UCSD-AML1 (cell line): Measurements from ENCODE around the gene GNRHR.
"Not testable (repeated sequence)": the region's sequence is repeated elsewhere in the genome, so short reads cannot be mapped to it uniquely, and the experiment has no call there.

Source experiments
- DNase-seq: peaks from one replicate; lab custom pipeline; 2025; ENCODE audit not compliant: unreplicated experiment; lab: John Stamatoyannopoulos, UW

The GNRHR gene, protein sequence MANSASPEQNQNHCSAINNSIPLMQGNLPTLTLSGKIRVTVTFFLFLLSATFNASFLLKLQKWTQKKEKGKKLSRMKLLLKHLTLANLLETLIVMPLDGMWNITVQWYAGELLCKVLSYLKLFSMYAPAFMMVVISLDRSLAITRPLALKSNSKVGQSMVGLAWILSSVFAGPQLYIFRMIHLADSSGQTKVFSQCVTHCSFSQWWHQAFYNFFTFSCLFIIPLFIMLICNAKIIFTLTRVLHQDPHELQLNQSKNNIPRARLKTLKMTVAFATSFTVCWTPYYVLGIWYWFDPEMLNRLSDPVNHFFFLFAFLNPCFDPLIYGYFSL

DNA sequence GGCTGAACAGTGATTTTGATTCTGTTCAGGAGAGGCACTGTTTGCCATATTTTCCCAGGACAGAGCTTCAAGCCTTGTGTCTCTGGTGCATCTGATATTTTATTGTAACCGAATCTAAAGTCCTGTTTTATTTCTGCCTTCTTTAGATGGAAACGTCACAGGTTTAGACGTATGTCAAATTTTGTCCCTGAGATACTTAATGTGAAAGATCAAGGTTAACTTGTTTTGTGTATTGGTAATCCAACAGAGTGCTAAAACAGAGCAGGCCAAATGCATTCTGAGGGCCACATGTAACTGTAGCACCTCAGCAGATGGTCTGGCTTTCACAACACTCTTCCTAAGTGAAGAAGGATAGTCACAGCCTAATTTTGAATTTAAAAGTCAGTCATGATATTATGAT, at the start of gene GNRHR:
Gene GNRHR (minus strand): TSS at position 101 of the 400 bp plus-strand sequence. CDS start 53 bp downstream, at position 48.
- DNase-seq, result no peak

DNA sequence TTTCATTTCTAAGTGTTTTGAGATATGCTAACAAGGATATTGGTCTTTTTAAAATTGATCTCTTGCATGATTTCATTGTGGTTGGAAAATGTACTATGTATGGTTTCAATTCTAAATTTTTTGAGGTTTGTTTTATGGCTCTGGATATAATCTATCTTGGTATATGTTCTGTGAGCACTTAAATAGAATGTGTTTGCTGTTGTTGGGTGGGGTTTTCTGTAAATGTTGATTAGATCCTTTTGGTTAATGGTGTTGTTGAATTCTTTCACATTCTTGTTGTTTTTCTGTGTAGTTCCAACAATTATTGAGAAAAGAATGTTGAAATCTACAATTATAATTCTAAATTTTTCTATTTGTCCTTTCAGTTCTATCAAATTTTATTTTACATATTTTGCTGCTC, 42.6 kb upstream of the GNRHR start:
- DNase-seq, result no peak

DNA sequence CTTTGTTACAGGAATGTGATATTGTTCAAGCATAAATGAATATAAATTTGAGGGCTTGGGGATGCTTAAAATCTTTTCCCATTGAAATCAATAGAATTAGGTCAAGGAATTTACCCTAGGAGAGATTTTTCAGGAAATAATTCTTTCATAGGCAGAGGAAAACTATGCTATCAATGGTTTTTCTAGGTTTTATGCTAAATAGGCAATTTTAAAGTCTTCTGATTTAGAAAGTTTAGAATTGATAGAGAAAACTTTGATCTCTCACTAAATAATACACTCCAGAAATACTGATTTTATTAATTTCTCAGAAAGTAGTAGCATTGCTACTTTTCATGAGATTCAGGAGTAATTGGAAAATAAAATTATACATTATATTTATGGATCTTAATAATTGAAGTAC, 36.5 kb upstream of the GNRHR start:
- DNase-seq, result no peak

DNA sequence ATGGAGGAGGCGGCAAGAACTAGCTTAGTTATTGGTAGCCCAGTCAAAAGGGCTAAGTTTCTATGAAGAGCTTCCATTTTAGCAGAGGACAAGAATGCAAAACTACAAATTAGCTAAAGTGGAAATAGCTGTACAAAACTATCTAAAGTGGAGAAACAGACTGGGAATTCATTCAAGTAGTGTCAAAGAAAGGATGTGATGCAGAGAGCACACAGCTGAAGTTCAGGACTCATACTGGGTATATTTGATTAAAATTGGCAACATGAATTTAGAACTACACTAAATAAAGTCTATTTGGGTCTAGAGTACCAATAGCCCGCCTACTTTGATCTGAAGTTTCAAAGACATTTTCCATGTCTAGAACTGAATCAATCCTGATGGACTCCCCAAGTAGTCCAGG, 33.1 kb upstream of the GNRHR start:
- DNase-seq, result no peak

DNA sequence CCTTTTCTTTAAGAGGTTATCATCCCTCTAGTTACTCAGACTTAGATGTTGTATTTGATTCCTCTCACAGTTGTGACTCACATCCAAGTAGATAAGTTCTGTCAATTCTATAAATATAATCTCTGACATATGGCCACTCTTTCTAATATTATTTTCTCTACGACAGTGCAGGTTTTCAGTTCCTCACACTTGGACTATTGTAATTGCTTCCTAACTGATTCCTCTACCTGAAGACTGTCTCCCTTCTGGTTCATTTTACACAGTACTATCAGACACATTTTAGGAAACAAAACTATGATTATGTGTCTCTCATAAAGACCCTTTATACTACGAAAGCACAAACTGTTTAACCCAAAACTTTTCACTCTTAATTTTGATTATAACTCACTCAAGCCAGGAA, 31.3 kb upstream of the GNRHR start:
- no peak for DNase-seq

DNA sequence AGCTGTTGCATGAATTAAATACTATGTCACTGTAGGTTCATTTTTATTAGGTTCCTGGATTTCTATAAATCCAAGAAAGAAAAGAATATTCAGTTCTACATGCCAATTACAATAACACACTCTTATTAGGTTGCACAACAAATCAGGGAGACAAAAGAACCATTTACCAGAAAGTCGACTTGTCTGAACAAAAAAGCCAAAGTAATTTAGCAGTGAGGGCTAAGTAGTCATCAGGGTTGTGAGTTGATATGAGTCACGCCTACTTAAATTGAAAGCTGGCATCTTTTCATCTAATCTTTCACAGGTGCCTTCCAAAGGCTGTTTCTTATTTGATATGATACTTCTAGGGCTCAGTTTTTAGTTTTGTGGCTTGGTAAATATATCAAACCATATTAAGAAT, 25.4 kb upstream of the GNRHR start:
- DNase-seq, result no peak

DNA sequence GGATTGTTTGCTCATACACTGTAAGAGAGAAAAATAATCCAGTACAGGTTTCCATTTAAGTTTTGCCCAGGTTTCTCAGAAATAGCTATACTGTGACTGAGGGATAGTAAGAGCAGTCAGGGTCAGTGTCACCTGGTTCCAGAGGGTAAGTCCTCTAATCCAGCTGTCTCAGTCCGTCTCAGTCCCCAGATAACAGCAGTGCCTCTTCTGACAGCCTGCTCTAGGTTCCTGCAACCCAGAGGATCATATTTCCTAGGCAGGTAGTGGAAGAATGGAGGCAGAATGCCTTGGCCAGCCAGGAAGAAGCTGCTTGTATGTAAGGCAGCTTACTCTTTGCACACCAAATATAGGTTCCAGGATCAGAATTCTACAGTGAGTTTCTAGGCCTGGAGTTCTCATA, 22.6 kb upstream of the GNRHR start:
- DNase-seq, result no peak

DNA sequence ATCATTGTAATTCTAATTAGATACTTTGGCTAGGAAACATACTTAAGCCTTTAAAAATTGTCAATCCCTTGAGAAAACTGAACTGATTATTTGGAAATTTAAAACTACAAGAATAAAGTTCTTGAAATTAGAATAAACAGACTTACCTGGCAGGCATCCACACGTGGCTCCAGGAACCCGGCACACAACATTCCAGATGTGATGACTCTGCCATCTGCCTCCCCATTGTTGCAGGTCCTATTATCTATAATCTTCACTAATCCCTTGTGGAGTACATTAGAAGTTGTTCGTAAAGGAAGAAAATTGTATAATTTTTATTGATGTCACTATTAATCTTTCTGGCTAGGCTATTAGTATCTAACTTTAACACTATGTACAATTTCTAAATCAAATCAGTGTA, 16.2 kb upstream of the GNRHR start:
- DNase-seq, result no peak

DNA sequence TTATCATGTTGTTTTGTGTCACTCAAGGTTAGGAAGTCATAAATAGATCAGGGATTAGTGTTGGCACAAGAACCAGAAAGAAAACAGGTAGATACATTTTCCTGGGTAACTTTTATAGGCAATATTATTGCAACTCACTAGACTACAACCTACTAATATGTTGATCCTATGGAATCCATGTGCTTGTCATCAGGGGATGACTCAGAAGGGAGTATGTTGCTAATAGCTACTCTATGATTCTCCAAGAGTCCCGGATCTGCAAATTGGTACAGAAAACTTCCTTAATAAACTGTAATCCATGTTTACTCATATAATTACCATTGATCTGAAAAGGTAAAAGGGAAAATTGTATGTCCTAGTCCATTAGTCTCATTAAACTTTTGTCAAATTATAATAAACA, 11.7 kb upstream of the GNRHR start:
- no peak for DNase-seq

DNA sequence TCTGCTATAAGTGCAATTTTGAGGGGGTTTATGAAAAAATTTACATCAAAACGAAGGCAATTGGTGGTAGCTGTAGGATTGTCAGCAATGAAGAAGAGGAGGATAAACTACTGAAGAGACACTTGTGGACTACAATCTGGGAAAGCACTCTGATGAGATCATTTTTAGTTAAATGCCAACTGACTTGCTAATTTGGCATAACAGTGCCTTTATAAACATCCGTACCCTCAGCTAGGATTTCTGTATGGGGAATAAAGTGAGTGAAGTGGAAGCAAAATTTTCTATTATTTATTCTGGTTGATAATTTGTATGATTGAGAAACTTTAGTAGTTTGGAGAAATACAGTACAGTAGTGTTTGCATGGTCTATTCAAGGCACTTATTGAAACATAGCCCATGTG, 11.2 kb upstream of the GNRHR start:
- DNase-seq, result no peak

DNA sequence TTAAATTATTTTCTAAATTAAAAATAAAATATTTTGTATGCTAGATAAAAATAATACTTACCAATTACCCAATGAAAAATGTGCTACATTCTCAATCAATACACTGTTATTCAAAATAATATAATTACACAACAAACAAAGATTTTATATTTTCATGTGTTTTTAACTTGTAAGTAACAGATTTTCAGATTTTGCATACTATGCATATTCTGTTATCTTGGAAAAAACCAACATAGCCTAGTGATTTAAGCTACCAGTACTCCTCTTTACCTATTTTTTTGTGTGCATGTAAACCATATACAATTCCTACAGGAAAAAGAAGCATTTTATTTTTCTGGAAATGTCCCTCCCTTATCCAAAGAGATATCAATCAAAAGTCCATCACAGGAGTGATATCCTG, 10.0 kb upstream of the GNRHR start:
- no peak for DNase-seq

DNA sequence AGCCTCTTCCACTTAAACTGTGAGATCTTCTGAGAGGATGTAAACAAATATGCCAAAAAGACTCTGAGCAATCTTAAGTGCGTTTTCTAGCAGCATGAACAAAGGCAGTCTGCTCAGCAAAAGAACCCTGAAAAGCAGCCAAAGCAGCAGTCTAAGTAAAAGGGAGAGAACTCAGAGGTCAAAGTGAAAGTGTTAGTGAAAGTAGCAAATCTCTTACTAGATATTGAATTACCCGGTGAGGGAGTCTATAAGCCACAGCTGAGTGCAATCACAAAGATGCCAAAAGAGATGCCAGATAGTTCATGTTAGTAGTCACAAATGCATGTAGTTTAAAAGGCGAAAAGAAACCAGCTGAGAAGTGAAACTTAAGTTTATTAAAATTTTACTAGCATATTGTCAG, 7.9 kb upstream of the GNRHR start:
- no peak for DNase-seq

DNA sequence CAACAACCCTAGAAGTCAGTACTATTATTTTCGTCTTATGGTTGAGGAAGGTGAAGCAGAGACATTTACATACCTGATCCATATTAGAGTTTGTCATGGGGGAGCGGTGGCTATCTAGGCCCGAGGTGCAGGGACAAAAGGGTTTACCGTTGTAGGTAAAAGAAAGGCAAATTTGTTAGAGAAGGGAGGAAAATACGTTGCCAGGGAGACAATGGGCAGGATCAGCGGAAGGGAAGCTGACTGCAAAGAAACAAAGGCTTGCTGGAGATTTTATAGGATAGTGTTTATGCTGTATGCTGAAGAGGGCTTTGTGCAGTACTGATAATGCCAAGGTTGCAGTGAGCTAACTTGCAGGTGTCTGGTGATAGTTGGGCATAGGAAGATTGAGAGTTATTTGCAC, 2.8 kb upstream of the GNRHR start:
- DNase-seq, result not testable (repeated sequence)

DNA sequence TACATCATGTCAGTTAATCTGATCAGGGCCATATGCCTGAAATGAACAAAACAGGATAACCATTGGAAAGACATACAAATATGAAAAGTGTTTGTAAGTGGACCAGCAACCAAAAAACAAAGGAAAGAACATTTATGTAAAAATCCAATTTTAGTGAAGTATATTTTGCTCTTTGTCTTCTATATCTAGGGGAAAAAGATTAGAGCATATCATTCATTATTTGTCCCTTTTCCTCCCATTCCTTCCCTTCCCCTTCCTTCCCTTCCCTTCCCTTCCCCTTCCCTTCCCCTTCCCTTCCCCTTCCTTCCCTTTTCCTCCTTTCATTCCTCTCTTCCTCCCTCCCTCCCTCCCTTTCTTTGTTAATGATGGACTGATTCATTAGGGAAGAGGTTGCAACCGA, 1.8 kb upstream of the GNRHR start:
- DNase-seq, result no peak

DNA sequence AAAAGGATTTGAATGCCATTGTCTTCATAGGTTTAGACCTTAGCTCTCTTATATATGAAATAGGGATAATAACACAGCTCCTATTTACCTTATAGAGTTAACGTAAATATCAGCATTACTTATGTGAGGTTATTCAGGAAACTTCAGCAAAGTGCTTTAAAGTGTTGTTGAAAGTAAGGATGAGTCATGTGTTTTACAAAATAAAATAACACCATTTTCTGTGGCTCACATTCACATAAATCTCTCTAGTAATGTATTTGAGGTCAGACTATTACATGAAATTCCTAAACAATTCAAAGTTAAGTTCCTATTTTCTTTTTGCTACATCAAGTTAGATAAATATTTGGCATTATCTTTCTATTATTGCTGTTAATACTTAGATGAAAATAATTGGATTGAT, 2.9 kb downstream of the GNRHR start:
- DNase-seq, result no peak

DNA sequence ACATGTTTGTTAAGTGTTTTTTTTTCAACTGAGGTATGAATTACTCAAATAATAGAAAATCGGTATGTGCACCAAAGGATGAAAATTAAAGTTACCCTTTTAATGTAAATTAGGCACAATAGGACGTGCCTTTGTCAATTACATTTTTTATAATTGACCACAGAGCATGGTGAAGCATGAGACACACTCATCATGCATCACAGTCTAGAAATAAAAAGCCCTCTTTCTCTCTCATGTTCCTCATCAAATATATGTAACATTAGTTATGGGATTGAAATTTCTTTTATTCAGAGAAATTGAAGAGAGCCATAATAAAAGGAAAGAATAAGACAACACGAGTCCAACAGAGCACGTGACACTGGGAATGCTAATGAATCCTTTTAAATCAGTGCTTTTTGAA, 3.5 kb downstream of the GNRHR start:
- no peak for DNase-seq

DNA sequence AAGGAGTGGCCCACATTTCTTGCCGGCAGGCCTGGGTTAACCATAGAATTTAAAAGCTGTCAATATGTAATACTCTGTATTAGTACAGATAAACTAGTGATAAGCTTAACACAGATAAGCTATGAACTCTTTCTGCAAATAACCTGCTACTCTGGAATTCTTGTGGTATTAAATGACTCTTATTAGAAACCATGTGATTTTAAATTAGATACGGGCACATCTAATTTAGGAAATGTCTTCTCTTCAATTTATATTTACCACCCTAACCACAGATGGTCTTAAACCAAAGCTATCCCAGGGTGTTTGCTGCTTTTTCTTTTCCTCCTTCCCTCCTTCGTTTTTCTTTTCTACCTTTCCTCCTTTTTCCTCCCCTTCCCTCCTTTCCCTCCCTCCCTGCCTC, 4.9 kb downstream of the GNRHR start:
- DNase-seq, result no peak

DNA sequence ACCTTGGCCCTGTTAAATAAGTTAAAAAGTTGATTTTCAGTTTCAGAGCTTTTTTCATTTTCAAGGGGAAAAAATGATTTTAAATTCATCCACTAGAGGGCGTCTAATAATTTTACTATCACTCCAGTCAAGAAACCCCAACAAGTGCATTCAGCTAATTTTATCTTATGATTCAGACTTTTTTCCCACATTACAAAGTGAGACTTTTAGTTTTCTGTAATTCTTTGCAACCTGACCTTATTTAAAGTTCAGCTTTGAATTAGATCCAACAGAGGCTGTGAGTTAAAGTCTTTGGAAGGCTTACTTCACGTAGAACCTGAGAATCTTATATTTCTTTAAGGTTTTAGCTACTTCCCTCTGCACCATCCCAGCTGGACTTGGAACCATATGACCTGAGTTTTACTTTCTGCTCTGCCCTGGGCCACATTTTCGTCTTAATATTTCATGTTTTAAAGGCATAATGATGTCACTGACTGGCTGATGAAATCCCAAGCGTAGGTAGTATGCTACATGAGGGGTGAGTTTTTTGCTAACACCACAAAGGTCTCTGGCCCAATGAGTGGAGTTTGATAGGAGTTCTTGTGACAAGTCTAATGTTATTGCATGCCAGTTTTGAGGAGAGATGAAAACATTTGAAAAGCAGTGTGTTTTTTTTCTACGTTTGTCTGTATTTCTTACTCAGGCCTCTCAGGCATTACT, 7.2 kb downstream of the GNRHR start:
- no peak for DNase-seq

DNA sequence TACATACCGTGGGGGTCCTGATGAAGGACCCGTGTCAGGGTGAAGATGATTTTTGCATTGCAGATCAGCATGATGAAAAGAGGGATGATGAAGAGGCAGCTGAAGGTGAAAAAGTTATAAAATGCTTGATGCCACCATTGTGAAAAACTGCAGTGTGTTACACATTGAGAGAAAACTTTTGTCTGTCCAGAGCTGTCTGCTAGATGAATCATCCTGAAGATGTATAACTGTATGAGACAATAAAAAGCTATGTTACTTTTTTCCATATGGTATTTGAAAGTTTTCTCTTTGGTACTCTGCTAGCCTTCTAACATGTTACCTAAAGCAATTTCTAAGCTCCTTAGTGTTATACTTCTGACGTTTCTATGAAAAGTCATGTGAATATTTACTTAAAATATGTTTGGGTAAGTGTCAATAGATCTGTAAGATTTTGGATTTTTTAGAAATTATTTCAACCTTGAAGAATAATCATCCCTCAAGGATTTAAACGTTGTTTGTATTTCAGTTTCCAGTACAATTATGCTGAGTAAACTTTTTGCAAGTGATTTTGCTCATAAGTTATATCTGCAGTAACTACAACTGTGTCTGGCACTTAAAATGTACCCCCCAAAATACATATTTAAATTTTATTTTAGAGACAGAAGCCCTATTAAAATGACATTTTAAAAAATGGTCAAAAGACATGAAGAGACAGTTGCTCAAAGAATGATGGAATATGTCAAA, 9.5 kb downstream of the GNRHR start:
- DNase-seq, result no peak

DNA sequence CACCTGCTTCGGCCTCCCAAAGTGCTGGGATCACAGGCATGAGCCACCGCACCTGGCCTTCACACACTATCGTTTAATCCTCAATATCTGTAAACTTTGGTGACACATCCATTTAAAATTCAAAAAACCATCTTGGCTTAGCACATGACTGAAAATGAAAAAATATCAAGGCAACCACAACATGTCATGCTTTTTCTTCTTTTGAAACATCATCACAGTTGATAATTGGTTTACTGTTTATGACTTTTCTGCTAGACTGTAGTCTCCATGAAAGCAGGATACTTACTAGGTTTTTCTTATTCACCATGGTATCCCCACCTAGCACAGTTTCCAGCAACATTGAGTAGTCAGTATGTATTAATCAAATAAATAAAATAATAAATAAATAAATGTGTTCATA, 11.0 kb downstream of the GNRHR start:
- DNase-seq, result no peak

DNA sequence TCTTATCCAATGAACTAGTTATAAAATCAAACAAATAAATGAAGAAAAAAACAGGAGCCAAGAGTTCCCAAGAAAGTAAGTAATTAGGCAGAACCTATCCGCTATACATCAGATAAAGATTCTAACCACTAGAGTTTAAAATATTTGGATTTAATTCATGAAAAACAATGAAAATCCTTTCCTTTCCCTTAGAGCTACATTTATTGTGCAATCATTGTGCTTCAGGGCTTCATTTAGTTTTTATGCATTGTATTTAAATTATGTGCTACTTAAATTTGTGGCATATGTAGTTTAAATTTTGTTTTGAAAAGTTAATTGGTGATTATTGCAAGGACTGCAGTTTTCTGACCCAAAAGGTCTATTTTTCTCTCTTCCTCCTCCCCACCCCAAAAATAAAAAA, 17.9 kb downstream of the GNRHR start:
- no peak for DNase-seq

DNA sequence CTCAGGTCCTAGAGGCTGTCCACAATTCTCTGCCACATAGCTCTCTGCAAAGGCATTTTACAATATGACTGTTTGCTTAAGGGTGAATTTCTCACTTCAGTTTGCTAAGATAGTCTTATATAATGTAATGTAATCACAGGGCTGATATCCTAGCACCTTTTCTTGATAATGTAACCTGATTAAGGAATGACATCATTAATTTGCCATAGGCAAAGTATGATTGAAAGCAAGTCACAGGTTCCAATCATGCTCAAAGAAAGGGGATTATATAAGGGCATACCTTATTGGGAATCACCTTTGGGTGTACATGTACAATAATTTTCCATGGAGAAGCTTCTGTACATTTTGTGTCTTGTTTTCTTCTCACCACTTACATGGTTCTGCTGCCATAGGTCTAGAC, 18.9 kb downstream of the GNRHR start:
- DNase-seq, result no peak
